ENCODE results near the gene SLC35F1.

Gene SLC35F1

GRCh38 chr6:118285791-118286190 is 378.7 kb downstream of the SLC35F1 start:
- DNase-seq: no peak

- DNase-seq: no peak
These were observed 381.5 kb downstream of the SLC35F1 start for GRCh38 chr6:118288355-118289124.

- DNase-seq: no peak
These were observed 385.5 kb downstream of the SLC35F1 start for GRCh38 chr6:118292558-118292957.

- no peak for DNase-seq
These were observed 387.8 kb downstream of the SLC35F1 start for GRCh38 chr6:118294906-118295305.

GRCh38 chr6:118295336-118295735 is 388.3 kb downstream of the SLC35F1 start:
- DNase-seq: no peak

GRCh38 chr6:118296129-118296901 is 389.3 kb downstream of the SLC35F1 start:
- no peak for DNase-seq

- no peak for DNase-seq
These were observed 390.8 kb downstream of the SLC35F1 start for GRCh38 chr6:118297821-118298220.

GRCh38 chr6:118298476-118299427 is 391.7 kb downstream of the SLC35F1 start:
- no peak for DNase-seq

- no peak for DNase-seq
These were observed 392.4 kb downstream of the SLC35F1 start for GRCh38 chr6:118299457-118299856.

- DNase-seq: no peak
These were observed 397.3 kb downstream of the SLC35F1 start for GRCh38 chr6:118304321-118304720.

GRCh38 chr6:118305081-118305480 is 398.0 kb downstream of the SLC35F1 start:
- DNase-seq: no peak

- peak; percentile 96 for DNase-seq
These were observed 399.6 kb downstream of the SLC35F1 start for GRCh38 chr6:118306392-118307238.

- DNase-seq: no peak
These were observed 400.5 kb downstream of the SLC35F1 start for GRCh38 chr6:118307581-118307980.

GRCh38 chr6:118309337-118310093 is 402.5 kb downstream of the SLC35F1 start:
- no peak for DNase-seq

- no peak for DNase-seq
These were observed 406.1 kb downstream of the SLC35F1 start for GRCh38 chr6:118313208-118313607.

- DNase-seq: no peak
These were observed 406.7 kb downstream of the SLC35F1 start for GRCh38 chr6:118313762-118314161.

GRCh38 chr6:118316796-118317384 is 409.8 kb downstream of the SLC35F1 start:
- DNase-seq: no peak

- no peak for DNase-seq
These were observed 410.8 kb downstream of the SLC35F1 start for GRCh38 chr6:118317581-118318563.

- DNase-seq: no peak
These were observed 411.6 kb downstream of the SLC35F1 start for GRCh38 chr6:118318648-118319047.

- no peak for DNase-seq
These were observed 412.4 kb downstream of the SLC35F1 start for GRCh38 chr6:118319416-118319815.
